GM19193 (cell line): ENCODE results near the gene ANLN.

ENCODE experiments used
- POLR2A ChIP-seq: IDR thresholded peaks from 4 replicates; pipeline ENCODE4 v1.6.1; 2011; ENCODE audit not compliant: insufficient read depth, insufficient read length; ENCODE audit errors: extremely low read depth

ANLN gene

DNA sequence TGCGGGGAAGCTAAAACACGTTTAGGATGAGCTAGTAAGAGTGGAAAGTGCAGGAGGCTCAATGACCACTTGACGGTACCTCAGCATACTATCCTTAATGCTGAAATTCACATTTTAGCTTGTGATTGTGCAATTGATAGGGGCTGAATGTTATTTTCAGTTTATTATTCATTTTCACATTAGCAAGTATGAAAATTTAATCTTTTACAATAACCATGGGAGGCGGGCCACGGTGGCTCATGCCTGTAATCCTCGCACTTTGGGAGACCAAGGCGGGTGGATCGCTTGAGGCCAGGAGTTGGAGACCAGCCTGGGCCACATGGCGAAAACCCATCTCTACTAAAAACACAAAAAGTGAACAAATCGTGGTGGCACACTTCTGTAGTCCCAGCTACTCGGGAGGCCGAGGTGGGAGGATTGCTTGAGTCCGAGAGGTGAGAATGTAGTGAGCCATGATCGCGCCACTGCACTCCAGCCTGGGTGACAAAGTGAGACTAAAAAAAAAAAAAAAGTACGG, 22.0 kb upstream of the ANLN start:
- TF ChIP-seq POLR2A: no peak

DNA sequence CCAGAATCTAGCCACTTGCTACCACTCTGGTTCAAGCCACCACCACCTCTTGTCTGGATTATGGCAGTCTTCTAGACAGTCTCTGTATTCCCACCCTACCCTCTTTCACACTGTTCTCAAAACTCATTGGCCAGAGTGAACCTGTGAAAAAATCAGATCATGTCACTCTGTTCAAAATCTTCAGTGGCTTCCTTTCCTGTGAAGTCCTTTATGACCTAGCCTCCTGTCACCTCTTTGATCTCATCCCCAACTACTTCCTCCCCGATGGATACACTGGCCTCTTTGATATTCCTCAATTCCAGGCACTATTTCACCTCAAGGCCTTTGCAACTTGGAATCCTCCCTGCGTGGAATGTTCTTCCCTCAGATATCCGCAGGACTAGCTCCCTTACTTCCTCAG, 21.2 kb upstream of the ANLN start:
- TF ChIP-seq POLR2A: no peak

DNA sequence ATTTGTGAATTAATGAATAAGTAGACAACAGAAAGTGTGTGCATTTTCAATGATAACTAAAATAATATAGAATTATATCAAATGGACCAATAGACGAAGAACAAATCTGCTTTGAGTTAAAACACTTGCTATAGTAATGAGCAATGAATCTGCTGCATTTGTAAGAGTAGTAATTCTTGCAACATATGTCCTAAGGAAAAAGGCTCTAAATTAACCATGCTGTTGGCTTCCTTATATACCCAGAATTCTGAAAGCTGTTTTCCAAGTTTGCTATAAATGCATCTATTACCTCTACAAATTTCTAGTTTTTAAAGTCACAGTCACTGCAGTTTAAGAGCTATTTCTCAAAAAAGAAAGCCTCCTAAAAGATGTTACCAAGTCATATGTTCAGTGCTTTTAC, 20.5 kb upstream of the ANLN start:
- TF ChIP-seq POLR2A: no peak

DNA sequence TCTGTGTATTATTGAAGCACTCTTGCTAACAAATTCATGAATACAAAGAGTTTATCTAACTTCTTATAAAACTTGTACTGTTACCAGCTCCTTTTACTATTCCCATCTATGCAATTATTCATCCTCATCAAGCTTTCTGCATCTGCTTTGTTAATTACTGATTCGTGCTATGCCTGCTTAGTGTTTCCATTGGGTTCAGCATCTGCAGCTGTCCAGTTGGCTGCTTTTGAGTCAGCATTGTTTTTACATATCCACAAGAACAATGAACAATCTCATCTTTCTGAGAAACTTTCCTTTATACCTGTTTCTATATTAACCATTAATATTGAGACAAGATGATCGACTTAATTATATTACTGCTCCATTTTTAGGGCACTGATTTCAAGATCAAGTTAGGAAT, 19.6 kb upstream of the ANLN start:
- TF ChIP-seq POLR2A: no peak

DNA sequence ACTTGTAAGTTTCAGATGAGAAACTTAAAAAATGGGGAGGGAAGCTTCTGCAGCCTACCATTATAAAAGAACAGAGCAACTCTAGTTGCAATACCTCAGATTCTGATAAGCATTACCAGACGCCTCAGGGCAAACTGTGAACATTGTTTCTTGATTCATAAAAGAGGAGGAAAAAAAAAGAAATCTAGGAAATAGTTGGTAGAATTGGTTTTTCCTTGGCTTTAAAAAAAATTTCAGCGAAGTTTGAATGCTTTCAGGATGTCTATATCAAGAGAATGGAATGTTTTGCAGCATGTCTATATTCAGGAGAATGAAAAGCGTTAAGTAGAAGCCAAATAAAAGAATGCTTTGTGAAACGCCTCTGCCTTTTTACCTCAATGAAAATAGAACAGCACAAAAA, 17.5 kb upstream of the ANLN start:
- TF ChIP-seq POLR2A: no peak

DNA sequence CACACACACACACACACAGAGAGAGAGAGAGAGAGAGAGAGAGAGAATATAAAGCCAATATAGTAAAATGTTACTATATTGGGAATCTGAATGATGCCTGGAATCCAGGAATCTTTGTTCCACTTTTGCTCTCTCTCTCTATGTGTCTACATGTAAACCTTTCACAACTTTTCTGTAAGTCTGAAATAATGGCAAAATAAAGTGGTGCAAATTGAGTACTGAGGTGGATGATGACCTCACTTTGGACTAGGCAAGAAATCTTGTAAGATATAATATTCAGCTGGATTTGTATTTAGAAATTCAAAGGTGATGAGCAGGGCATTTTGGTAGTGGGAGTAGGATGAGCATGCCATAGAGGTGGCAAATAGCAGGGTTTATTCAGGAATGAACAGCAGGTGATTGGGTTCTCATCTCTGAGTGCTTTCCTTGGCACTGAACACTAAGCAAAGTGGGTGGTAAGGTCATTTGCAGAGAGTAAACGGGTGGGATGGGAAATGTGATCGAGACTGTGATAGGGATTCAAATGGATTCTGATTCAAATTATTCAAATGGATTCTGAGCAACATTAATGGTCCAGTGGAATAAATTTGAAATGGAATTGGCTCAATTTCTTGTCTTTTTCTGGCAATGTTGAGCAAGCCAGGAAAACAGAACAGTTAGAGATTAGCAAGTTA, 9.7 kb upstream of the ANLN start:
- no peak for TF ChIP-seq POLR2A

DNA sequence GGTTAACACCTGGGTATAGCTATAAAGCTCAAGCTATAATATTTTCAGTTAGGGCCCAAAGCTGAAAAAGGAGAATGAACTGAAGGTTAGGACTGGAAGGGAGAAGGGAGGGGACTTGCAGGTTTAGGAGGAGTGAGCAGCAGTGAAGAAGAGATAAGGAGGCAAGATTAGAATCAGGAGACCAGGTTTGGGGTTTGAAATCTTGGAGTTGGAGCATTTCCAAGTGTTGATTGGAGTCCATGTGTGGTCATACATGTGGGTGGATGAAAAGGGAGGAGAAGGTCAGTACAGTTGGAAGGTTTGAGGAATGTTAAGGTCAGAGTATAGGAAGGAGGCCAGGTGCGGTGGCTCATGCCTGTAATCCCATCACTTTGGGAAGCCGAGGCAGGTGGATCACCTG, 8.6 kb upstream of the ANLN start:
- TF ChIP-seq POLR2A: no peak

DNA sequence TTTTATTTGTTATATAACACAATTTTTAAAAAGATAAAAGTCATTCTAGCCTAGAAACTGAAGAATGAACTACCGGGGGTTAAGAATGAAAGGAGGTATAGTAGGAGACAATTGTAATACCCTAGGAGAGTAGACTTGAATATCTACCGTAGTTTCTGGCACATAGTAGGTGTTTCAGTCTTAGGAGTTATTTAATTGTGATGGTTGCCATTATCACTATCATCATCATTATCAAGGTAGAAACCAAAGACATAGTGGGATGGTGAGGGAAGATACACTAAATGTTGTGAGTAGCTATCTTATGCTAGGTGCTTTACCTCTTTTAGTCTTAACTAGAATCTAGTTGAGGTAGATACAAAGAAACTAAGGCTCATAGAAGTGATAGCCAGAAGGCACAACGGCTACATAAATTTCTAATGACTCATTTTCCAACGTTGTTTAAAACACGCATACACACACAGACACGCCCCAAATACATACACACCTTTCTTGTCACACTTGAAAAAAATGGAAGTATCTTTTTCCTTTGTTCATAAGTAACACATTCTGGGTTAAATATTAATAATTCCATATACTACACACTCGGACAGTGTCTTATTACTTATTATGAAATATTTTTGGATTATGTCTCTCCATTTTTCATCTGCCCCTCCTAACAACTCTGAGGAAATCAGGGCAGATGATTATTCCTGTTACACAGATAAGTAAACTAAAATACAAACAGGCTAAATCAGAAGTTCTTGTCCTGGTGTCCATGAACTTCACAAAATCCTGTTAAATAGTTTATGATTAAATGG, 2.0 kb upstream of the ANLN start:
- TF ChIP-seq POLR2A: no peak

DNA sequence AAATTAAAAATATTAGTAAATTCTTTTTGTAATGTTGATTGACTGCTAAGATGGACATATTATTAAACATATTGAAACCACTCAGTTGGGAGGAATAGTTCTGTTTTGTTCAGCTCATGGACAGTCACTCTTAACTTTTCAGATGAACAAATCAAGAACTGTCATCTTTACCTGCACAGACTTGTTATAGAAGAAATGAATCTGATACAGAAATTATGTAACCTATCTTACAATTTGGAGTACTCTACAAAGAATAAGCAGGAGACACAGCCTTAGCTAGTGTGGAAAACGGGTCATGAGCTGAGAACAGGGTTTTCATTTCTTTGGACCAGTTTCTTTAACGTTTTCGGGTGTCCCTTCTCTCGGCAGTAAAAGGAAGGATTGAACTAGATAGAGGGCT, 1.2 kb upstream of the ANLN start:
- TF ChIP-seq POLR2A: no peak

DNA sequence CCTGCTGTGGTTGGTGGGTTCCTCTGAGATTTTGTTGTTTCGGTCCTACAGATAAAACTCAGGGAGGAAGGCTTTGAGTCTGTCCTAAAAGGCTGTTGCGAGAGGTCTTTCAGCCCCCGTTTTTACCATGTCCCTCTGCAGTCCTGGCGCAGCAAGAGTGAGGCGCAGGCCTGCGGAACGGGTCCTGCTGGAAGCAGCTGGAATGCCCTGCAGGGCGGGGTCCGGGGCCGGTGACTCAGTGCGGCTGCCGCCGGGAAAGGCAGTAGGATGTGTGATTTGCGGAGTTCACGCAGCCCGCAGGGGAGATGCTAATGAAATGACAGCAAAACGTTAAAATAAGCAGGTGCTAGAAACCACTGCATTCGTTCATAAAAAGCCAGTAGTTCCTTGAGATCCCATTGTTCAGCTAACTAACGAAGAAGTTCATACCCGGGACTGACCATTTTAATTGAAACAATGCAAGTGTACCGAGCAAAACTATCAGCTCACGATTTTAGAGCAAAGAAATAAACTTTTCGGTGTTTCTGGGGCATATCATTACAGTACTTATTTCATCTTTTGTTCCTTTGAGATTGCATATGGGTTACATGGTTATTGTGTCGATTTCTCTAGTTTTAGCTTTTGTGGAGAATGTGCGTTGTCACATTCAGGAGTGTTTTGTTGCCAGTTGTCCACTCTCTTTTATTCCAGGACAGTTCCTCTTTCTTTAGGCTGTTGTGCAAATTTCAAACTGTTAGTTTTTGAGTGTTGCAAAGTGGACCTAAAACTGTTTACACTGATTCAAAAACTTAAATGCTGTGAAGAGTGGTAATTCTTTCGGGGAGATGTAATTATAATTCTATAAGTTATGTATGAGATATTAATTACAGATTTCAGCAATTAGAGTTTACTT, 783 bp downstream of the ANLN start:
- no peak for TF ChIP-seq POLR2A

DNA sequence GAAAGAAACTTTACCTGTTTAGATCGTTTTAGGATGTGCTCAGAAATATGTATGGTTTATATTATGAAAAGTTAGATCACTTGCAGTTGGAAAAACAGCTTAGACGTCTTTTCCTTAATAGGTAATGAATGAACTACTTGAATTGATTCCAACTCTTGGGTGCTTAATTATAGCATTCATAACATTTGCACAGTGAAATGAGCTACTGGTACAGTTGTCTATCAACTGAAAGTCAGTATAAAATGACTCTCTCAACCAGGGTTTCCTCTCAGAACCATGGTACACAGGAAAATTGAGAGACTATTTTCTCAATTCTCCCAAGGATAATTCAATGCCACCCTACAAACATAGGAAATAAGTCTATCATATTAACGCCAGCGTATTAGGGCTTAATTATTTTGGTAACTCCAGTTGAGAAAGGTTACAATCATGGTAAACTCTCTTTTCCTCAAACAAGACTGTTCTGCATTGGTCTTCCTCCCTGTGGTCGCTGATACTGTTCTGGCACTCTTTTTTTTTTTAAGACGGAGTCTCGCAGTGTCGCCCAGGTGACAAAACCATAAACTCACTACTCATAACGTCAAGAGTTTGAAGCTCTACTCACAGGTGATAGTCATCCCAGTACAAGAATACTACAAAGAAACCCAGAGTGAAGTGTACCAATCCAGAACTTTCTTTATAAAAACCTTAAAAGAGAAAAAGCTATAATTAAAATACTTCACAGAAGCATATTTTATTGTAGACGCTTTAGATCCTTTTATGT, 2.0 kb downstream of the ANLN start:
- TF ChIP-seq POLR2A: no peak

DNA sequence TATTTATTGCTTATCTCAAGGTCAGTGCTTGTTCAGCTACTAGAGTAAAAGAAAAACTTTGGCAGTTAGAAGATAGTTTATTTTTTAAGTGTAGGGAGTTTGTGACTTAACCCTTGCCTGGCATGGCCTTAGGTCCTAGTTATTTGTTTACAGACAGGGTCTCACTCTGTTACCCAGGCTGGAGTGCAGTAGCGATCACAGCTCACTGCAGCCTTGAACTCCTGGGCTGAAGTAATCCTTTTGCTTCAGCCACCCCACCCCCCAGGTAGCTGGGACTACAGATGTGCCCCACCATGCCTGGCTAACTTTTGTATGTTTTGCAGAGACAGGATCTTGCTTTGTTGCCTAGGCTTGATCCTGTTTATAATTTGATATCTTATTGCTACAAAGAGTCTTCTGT, 4.2 kb downstream of the ANLN start:
- no peak for TF ChIP-seq POLR2A

DNA sequence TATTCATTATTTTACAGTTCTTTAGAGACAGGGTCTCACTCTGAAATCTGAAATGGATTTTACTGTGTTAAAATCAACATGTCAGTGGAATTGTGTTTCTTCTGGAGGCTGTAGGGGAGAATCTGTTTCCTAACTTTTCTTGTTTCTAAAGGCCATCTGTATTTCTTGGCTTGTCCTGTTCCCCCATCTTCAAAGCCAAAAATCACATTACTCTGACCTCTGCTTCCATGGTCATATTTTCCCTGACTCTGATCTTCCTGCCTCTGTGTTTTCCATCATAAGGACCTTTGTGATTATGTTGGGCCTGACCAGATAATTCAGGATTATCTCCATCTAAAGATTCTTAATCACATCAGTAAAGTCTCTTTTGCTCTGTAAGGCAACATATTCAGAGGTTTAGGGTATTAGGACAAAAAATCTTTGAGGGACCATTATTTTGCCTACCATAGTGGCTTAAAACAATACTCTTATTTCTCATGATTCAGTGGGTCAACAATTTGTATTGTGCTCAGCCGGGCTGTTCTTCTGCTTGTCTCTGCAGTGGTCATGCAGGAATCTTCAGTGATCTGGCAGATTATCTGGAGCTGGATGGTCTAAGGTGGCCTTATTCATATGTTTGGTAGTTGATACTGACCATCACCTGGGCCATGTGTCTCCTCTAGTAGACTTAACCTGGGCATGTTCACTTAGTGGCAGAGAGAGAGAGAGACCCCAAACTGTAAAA, 5.7 kb downstream of the ANLN start:
- TF ChIP-seq POLR2A: no peak

DNA sequence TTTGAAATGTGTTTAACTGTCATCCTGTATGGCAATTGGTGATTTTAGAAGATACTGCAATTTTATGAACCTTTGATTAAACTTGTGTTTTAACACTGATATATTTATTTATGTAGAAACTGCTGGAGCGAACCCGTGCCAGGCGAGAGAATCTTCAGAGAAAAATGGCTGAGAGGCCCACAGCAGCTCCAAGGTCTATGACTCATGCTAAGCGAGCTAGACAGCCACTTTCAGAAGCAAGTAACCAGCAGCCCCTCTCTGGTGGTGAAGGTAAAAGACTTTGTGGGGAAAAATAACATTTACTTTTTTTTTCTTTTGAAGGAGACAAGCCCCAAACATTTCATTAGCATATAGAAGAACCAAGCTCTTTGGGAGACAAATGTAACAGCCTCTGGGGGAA, 6.5 kb downstream of the ANLN start:
- no peak for TF ChIP-seq POLR2A

DNA sequence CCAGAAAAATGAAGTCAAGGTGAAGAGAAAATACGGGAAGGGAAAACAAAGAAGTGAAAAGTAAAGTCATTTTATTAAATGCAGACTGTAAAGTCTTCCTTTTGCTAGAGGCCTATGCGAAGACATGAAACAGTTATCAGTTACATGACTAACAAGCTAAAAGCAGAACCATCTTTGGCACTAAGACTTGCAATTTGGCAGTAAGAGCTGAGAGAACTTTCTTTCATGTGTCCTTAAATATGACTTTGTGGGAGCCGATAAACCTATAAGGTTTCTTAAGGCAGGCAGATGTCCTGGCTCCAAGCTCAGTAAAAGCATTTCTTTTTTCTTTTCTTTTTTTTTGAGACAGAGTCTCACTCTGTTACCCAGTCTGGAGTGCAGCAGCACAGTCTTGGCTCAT, 10.4 kb downstream of the ANLN start:
- no peak for TF ChIP-seq POLR2A

DNA sequence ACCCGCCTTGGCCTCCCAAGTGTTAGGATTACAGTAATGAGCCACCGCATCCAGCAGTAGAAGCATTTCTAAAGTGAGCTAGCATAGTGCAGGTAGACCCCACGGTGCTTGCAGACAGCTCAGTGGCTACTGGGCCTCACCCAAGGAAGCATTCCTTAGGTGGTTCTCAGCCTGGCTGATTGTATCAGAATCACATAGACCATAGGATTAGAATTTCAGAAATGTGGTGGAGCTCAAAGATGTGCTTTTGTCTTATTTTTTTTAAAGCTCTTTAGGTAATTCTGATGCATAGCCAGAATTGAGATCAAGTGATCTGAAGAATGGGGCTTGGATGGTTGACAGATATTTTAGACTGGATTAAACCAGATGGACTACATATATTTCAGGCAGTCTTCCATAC, 10.9 kb downstream of the ANLN start:
- TF ChIP-seq POLR2A: no peak
